Central memory CD8-positive, alpha-beta T cell (primary cell): ENCODE results near the gene RBM28.

Source experiments
- ATAC-seq: fragments of 150-1000 bp; cut with Tn5 transposase; replicated peaks from 2 replicates; pipeline ENCODE4 v1.10.0; 2022; ENCODE audit warnings: mild to moderate bottlenecking, moderate FRiP score, moderate number of reproducible peaks; ENCODE audit not compliant: poor library complexity, severe bottlenecking; ENCODE audit errors: extremely low read depth
- DNase-seq, 2 donors: peaks; one replicate each; pipeline ENCODE4 v3.0.0; 2021; ENCODE audit warnings: low spot score in 2 of 2
- H3K27ac Mint-ChIP-seq: one replicate; pipeline ENCODE4 v1.8.0; 2022; ENCODE audit warnings: low read depth, mild to moderate bottlenecking, moderate library complexity, mixed read lengths
- H3K27me3 Mint-ChIP-seq: one replicate; pipeline ENCODE4 v1.8.0; 2022; ENCODE audit warnings: mixed read lengths
- H3K36me3 Mint-ChIP-seq: one replicate; pipeline ENCODE4 v1.8.0; 2022; ENCODE audit warnings: mild to moderate bottlenecking, moderate library complexity, mixed read lengths; ENCODE audit not compliant: insufficient read depth
- H3K4me1 Mint-ChIP-seq: one replicate; pipeline ENCODE4 v1.8.0; 2022; ENCODE audit warnings: mixed read lengths
- H3K4me3 Mint-ChIP-seq: one replicate; pipeline ENCODE4 v1.8.0; 2022; ENCODE audit warnings: mild to moderate bottlenecking, moderate library complexity, mixed read lengths
- H3K9me3 Mint-ChIP-seq: one replicate; pipeline ENCODE4 v1.8.0; 2022; ENCODE audit warnings: mixed read lengths

The RBM28 gene

GRCh38 chr7:128266883-128267594 is 76.7 kb downstream of the RBM28 start:
- H3K9me3 Mint-ChIP-seq = no peaks in the 10 kb centered on the region
- no peak overlapping the region for H3K4me3 Mint-ChIP-seq
- DNase-seq (no peak), ATAC-seq (no peak)
- H3K36me3 Mint-ChIP-seq = no peaks in the 10 kb centered on the region
- H3K27me3 Mint-ChIP-seq = peaks cover 37% of the 10 kb centered on the region
- H3K27ac Mint-ChIP-seq = no peak overlapping the region
- H3K4me1 Mint-ChIP-seq = no peaks in the 10 kb centered on the region

GRCh38 chr7:128266529-128266882 is 77.2 kb downstream of the RBM28 start:
- no peak for DNase-seq
- H3K9me3 Mint-ChIP-seq = no peaks in the 10 kb centered on the region
- no peaks in the 10 kb centered on the region for H3K36me3 Mint-ChIP-seq
- H3K4me3 Mint-ChIP-seq = no peak overlapping the region
- no peak overlapping the region for H3K27ac Mint-ChIP-seq
- H3K4me1 Mint-ChIP-seq = no peaks in the 10 kb centered on the region
- H3K27me3 Mint-ChIP-seq = peaks cover 37% of the 10 kb centered on the region
- ATAC-seq = no peak

- Mint-ChIP-seq H3K36me3 (no peaks in the 10 kb centered on the region), H3K27me3 (peaks cover 37% of the 10 kb centered on the region), H3K9me3 (no peaks in the 10 kb centered on the region), H3K4me1 (no peaks in the 10 kb centered on the region), H3K4me3 (no peak overlapping the region), H3K27ac (no peak overlapping the region)
- ATAC-seq = no peak
- no peak for DNase-seq
Measured at GRCh38 chr7:128265906-128266300, 77.8 kb downstream of the RBM28 start.

GRCh38 chr7:128265156-128265905 is 78.4 kb downstream of the RBM28 start:
- Mint-ChIP-seq H3K9me3 (no peaks in the 10 kb centered on the region), H3K4me3 (no peak overlapping the region), H3K4me1 (no peaks in the 10 kb centered on the region), H3K27ac (no peak overlapping the region), H3K36me3 (no peaks in the 10 kb centered on the region), H3K27me3 (peaks cover 37% of the 10 kb centered on the region)
- ATAC-seq = no peak
- DNase-seq = no peak

- ATAC-seq (no peak), DNase-seq (no peak)
- Mint-ChIP-seq H3K9me3 (no peaks in the 10 kb centered on the region), H3K4me3 (no peak overlapping the region), H3K36me3 (no peaks in the 10 kb centered on the region), H3K27ac (no peak overlapping the region), H3K27me3 (peaks cover 30% of the 10 kb centered on the region), H3K4me1 (no peaks in the 10 kb centered on the region)
Measured at GRCh38 chr7:128264477-128264876, 79.2 kb downstream of the RBM28 start.

GRCh38 chr7:128263420-128263819 is 80.3 kb downstream of the RBM28 start:
- Mint-ChIP-seq H3K4me1 (no peaks in the 10 kb centered on the region), H3K4me3 (no peak overlapping the region), H3K27me3 (peaks cover 19% of the 10 kb centered on the region), H3K27ac (no peak overlapping the region), H3K36me3 (no peaks in the 10 kb centered on the region), H3K9me3 (no peaks in the 10 kb centered on the region)
- DNase-seq (no peak), ATAC-seq (no peak)

GRCh38 chr7:128262273-128263028 is 81.3 kb downstream of the RBM28 start:
- Mint-ChIP-seq H3K27me3 (peaks cover 9% of the 10 kb centered on the region), H3K9me3 (no peaks in the 10 kb centered on the region), H3K4me3 (no peak overlapping the region), H3K4me1 (no peaks in the 10 kb centered on the region), H3K36me3 (no peaks in the 10 kb centered on the region), H3K27ac (no peak overlapping the region)
- ATAC-seq = no peak
- no peak for DNase-seq

- no peaks in the 10 kb centered on the region for H3K9me3 Mint-ChIP-seq
- ATAC-seq (no peak), DNase-seq (no peak)
- no peaks in the 10 kb centered on the region for H3K36me3 Mint-ChIP-seq
- H3K4me3 Mint-ChIP-seq = no peak overlapping the region
- H3K4me1 Mint-ChIP-seq = no peaks in the 10 kb centered on the region
- no peaks in the 10 kb centered on the region for H3K27me3 Mint-ChIP-seq
- no peak overlapping the region for H3K27ac Mint-ChIP-seq
Measured at GRCh38 chr7:128260069-128260795, 83.5 kb downstream of the RBM28 start.

GRCh38 chr7:128259131-128260061 is 84.3 kb downstream of the RBM28 start:
- no peak overlapping the region for H3K27ac Mint-ChIP-seq
- no peak for DNase-seq

GRCh38 chr7:128257458-128257857 is 86.2 kb downstream of the RBM28 start:
- Mint-ChIP-seq H3K27me3 (peaks cover 13% of the 10 kb centered on the region), H3K9me3 (no peaks in the 10 kb centered on the region), H3K4me1 (peaks cover 4% of the 10 kb centered on the region), H3K36me3 (no peaks in the 10 kb centered on the region), H3K27ac (no peak overlapping the region), H3K4me3 (no peak overlapping the region)
- no peak for ATAC-seq
- no peak for DNase-seq

More at GRCh38 chr7:128259131-128260061, 84.3 kb downstream of the RBM28 start:
- no peak overlapping the region for H3K4me3 Mint-ChIP-seq
- no peaks in the 10 kb centered on the region for H3K4me1 Mint-ChIP-seq
- ATAC-seq = no peak
- no peaks in the 10 kb centered on the region for H3K27me3 Mint-ChIP-seq
- H3K36me3 Mint-ChIP-seq = no peaks in the 10 kb centered on the region
- H3K9me3 Mint-ChIP-seq = no peaks in the 10 kb centered on the region

GRCh38 chr7:128255271-128255670 is 88.4 kb downstream of the RBM28 start:
- H3K27me3 Mint-ChIP-seq = peaks cover 13% of the 10 kb centered on the region
- H3K4me3 Mint-ChIP-seq = no peak overlapping the region
- DNase-seq = no peak
- no peak for ATAC-seq
- H3K4me1 Mint-ChIP-seq = peaks cover 4% of the 10 kb centered on the region
- H3K9me3 Mint-ChIP-seq = no peaks in the 10 kb centered on the region
- H3K36me3 Mint-ChIP-seq = no peaks in the 10 kb centered on the region
- H3K27ac Mint-ChIP-seq = no peak overlapping the region
